Transverse colon (tissue), 4 donors: ENCODE results near the gene SPINK7. TPM values are rescaled to one million over a fixed set of nuclear protein-coding genes. Genes with fewer than 3 reads are reported as not detected.

ENCODE experiments used
- DNase-seq: peaks from one replicate; pipeline ENCODE4 v3.0.0-alpha.2; 2019
- H3K27ac ChIP-seq, 4 donors: fragments of 200-600 bp; sonication (generic); 2 replicates each; pipeline ENCODE4 v1.5.1; 2016 to 2018; ENCODE audit warnings: inconsistent platforms in 4 of 4
- H3K27me3 ChIP-seq: fragments of 200-600 bp; sonication (generic); 2 replicates; pipeline ENCODE4 v1.5.1; 2017; ENCODE audit warnings: inconsistent platforms
- H3K36me3 ChIP-seq, 4 donors: fragments of 200-600 bp; sonication (generic); 2 replicates each; pipeline ENCODE4 v1.5.1; 2017 to 2019; ENCODE audit warnings: inconsistent platforms in 4 of 4
- H3K4me1 ChIP-seq, 4 donors: fragments of 200-600 bp; sonication (generic); 2 replicates each; pipeline ENCODE4 v1.5.1; 2017 to 2020; ENCODE audit warnings: inconsistent platforms in 4 of 4
- H3K4me3 ChIP-seq, 4 donors: fragments of 200-600 bp; sonication (generic); 1 replicate in 1 of 4; 2 replicates in 3 of 4; pipeline versions ENCODE4 v1.5.1 to v1.6.1; 2017 to 2019; ENCODE audit warnings: inconsistent platforms in 4 of 4
- H3K9me3 ChIP-seq, 2 donors: fragments of 200-600 bp; sonication (generic); 2 replicates each; pipeline ENCODE4 v1.5.1; 2017 to 2019; ENCODE audit warnings: inconsistent platforms in 2 of 2
- CTCF ChIP-seq, 5 experiments: fragments of 200-600 bp in 3 of 5; fragments of 450-650 bp in 2 of 5; sonication (generic) in 3 of 5; IDR thresholded peaks; 1 replicate in 2 of 5; 2 replicates in 3 of 5; pipeline ENCODE4 v1.5.1; 2016 to 2017; ENCODE audit warnings: antibody characterized with exemption in 5 of 5, inconsistent platforms in 3 of 5, mild to moderate bottlenecking in 2 of 5, moderate library complexity in 1 of 5
- EP300 ChIP-seq: sonication (generic); formaldehyde crosslinking; IDR thresholded peaks from one replicate; pipeline ENCODE4 v1.6.1; 2017; ENCODE audit warnings: antibody characterized with exemption, low read depth
- POLR2A ChIP-seq: fragments of 450-650 bp; IDR thresholded peaks from one replicate; pipeline ENCODE4 v1.6.1; 2016; ENCODE audit warnings: antibody characterized with exemption, mild to moderate bottlenecking, moderate library complexity
- POLR2AphosphoS5 ChIP-seq, 3 donors: sonication (generic); formaldehyde crosslinking; IDR thresholded peaks; one replicate each; pipeline ENCODE4 v1.6.1; 2016; ENCODE audit warnings: antibody characterized with exemption in 3 of 3
- WGBS, 2 donors: methylation state at CpG; one replicate each; pipeline ENCODE4 v1.1.5; 2018; ENCODE audit warnings: low coverage in 1 of 2; 5-methylcytosine and 5-hydroxymethylcytosine counted together
- in situ Hi-C, 4 donors: fragments of 200-750 bp; cut with MboI; loops; one replicate each; pipeline versions ENCODE4 v1.15.0 to v1.15.1; 2017; ENCODE audit warnings: low sequenced_read_pairs in 3 of 4, low pct_ligation_motif_present in 1 of 4, low pct_unique_long_range_greater_than_20kb in 1 of 4
- intact Hi-C: fragments of 100-400 bp; cut with DNase I; formaldehyde crosslinking; loops from one replicate; pipeline ENCODE4 v1.15.1; 2023; ENCODE audit warnings: low total_unique reads
- total RNA-seq, 4 donors: library from RNA; depleted of rRNA; stranded (reverse); fragments of >200 nt; gene quantifications; one replicate each; pipeline ENCODE4 v1.1.0, GENCODE V29; 2016

The SPINK7 gene
- total RNA-seq, 4 donors from 2014 or later, result not detected

GRCh38 chr5:148333262-148333849 is 21.1 kb downstream of the SPINK7 start:
- Histone ChIP-seq H3K4me3 (no peak overlapping the region), H3K27me3 (no peaks in the 10 kb centered on the region), H3K9me3 (no peaks in the 10 kb centered on the region), H3K27ac (no peak overlapping the region), H3K4me1 (no peaks in the 10 kb centered on the region), H3K36me3 (no peaks in the 10 kb centered on the region)
- DNase-seq, result no peak
- no peak for TF ChIP-seq POLR2A
- no peak for TF ChIP-seq POLR2AphosphoS5 (IDR thresholded peaks at IDR 0.05)
- no peak for TF ChIP-seq CTCF (IDR thresholded peaks at IDR 0.05)
- no peak for TF ChIP-seq EP300
- WGBS, 2 donors, result 91 to 100% methylated on average over 1 to 4 of the region's 4 CpGs
- in situ Hi-C loops (no loop called here), intact Hi-C loops (no loop called here)

GRCh38 chr5:148335259-148335658 is 23.0 kb downstream of the SPINK7 start, which contains the start of gene SPINK9:
Gene SPINK9, plus strand, starts transcription at chr5:148335559. Its CDS starts 55 bp downstream, at chr5:148335614.
- Histone ChIP-seq H3K4me3 (no peak within 1 kb of the TSS), H3K27ac (no peak within 1 kb of the TSS), H3K9me3 (no peaks in the 10 kb centered on the region), H3K4me1 (no peaks in the 10 kb centered on the region), H3K27me3 (no peaks in the 10 kb centered on the region), H3K36me3 (no peaks in the 10 kb centered on the region)
- intact Hi-C loops, result no loop called here
- in situ Hi-C loops, result no loop called here
- DNase-seq, result no peak
- TF ChIP-seq EP300, result no peak
- TF ChIP-seq POLR2A, result no peak
- no peak for TF ChIP-seq CTCF (IDR thresholded peaks at IDR 0.05)
- TF ChIP-seq POLR2AphosphoS5 (IDR thresholded peaks at IDR 0.05), result no peak
- 92 to 96% methylated on average over 3 of the region's 3 CpGs for WGBS, 2 donors

DNA sequence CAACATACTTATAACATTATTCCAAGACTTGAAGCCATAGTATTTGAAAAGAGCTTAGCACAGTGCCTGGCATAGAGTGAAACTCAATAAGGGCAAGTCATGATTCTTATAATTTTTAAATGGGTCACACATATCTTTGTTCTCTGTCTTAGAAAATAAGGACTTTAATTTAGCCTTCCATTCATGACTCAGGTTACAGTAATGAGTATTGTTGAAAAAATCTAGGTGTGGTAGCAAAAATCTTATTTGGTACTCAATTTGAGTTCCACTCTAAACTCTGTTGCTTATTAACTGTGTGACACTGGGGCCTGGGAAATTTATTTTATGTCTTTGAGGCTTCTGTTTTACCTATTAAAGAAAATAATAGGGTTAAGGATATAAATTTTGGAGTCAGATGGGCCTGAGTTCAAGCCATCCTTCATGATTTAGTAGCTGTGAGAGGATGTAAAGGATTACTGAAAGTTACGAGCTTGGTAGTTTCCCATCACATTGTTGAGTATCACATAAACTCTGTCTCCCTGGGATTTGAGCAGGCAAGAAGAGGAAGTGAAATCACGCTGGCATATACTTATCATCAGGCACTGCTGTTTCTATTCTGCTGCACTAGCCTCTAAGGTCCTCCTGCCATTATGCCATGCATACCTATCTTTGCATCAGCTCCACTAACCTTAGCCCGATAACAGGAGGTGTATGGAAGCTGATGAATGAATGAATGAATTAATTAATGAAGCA is 24.6 kb downstream of the SPINK7 start:
- Histone ChIP-seq H3K4me1 (no peaks in the 10 kb centered on the region), H3K27me3 (no peaks in the 10 kb centered on the region), H3K27ac (no peak overlapping the region), H3K9me3 (no peaks in the 10 kb centered on the region), H3K4me3 (no peak overlapping the region), H3K36me3 (no peaks in the 10 kb centered on the region)
- DNase-seq, result no peak
- TF ChIP-seq CTCF (IDR thresholded peaks at IDR 0.05) (no peak), POLR2AphosphoS5 (IDR thresholded peaks at IDR 0.05) (no peak), EP300 (no peak), POLR2A (no peak)
- intact Hi-C loops, result no loop called here
- in situ Hi-C loops, result no loop called here
- 66 to 86% methylated on average over 2 to 3 of the region's 3 CpGs for WGBS, 2 donors

GRCh38 chr5:148342371-148343045 is 30.3 kb downstream of the SPINK7 start:
- Histone ChIP-seq H3K27ac (peak overlapping the region in 2 of 4 donors; percentile 48 to 54), H3K27me3 (no peaks in the 10 kb centered on the region), H3K36me3 (no peaks in the 10 kb centered on the region), H3K9me3 (no peaks in the 10 kb centered on the region), H3K4me1 (peaks cover 0 to 11% (median 4%) of the 10 kb centered on the region in 4 donors), H3K4me3 (no peak overlapping the region)
- intact Hi-C loops, result no loop called here
- WGBS, 2 donors, result 89 to 91% methylated on average over 2 of the region's 2 CpGs
- TF ChIP-seq POLR2A (no peak), POLR2AphosphoS5 (IDR thresholded peaks at IDR 0.05) (no peak), CTCF (IDR thresholded peaks at IDR 0.05) (no peak), EP300 (no peak)
- no peak for DNase-seq
- in situ Hi-C loops, result no loop called here
